ENCODE measurements around the gene GPC2. TPM values are rescaled to one million over a fixed set of nuclear protein-coding genes. Genes with fewer than 3 reads are reported as not detected.

The GPC2 gene
- total and polyA plus RNA-seq, 2 donors (not counting 3 experiments of a cell fraction or from before 2014, with no cell fraction given), result 9.2 to 17.5 TPM

- H4K20me1 ChIP-seq (replicated peaks; ENCODE audit: control insufficient read depth, extremely low read depth, insufficient read depth, low read length), result no peaks in the 10 kb centered on the region
- H3K79me2 ChIP-seq (ENCODE audit: control insufficient read depth, insufficient read depth, low read length), result no peaks in the 10 kb centered on the region
- peaks cover 0 to 7% of the 10 kb centered on the region in 2 experiments for H3K36me3 ChIP-seq (ENCODE audit: control insufficient read depth in 2 of 2, extremely low read depth in 1 of 2, insufficient read depth in 2 of 2, low read length in 2 of 2)
- H3K4me2 ChIP-seq (ENCODE audit: insufficient read depth, low read length), result no peak overlapping the region
- ChIA-PET CTCF (interaction anchor here (0.8 kb wide), 2 partner anchors 12 to 91 kb away, joined by 3 read pairs; no protein-coding TSS in a partner anchor), POLR2A (no interaction called here)
- BruUV-seq (replicated peaks), result no TSS peak
- no peaks in the 10 kb centered on the region for H3K9me1 ChIP-seq (replicated peaks; ENCODE audit: control insufficient read depth, extremely low read depth, insufficient read depth, low read length)
- no peaks in the 10 kb centered on the region for H3K4me1 ChIP-seq (ENCODE audit: control insufficient read depth, extremely low read depth, insufficient read depth, low read length)
- TF ChIP-seq FOS (IDR thresholded peaks at IDR 0.05; ENCODE audit: borderline replicate concordance, insufficient read depth, low read length), result no peak
- intact Hi-C loops (cut with micrococcal nuclease) (no loop called here), dilution Hi-C loops (cut with MboI; ENCODE audit: extremely low pct_ligation_motif_present, low sequenced_read_pairs) (no loop called here)
- H3K27ac ChIP-seq (ENCODE audit: insufficient read depth, low read depth, low read length), result no peak overlapping the region
- H3K4me3 ChIP-seq (replicated peaks in 1 of 3; ENCODE audit: insufficient read depth in 1 of 3, low read depth in 1 of 3, low read length in 3 of 3), result no peak overlapping the region
- H3K27me3 ChIP-seq (ENCODE audit: control insufficient read depth in 2 of 2, insufficient read depth in 2 of 2, low read length in 2 of 2), result no peaks in the 10 kb centered on the region
- FAIRE-seq (no peak), DNase-seq (ENCODE audit: low read depth, low spot score) (no peak)
- no peaks in the 10 kb centered on the region for H3K9me3 ChIP-seq (replicated peaks; ENCODE audit: control insufficient read depth, insufficient read depth, low read length)
- H2AFZ ChIP-seq (ENCODE audit: low read depth, low read length), result no peak overlapping the region
- no peak overlapping the region for H3K9ac ChIP-seq (replicated peaks; ENCODE audit: extremely low read depth, insufficient read depth, low read length)
Observed at GRCh38 chr7:100221767-100222444, 44.7 kb upstream of the GPC2 start.

- Histone ChIP-seq H3K27me3 (ENCODE audit: control insufficient read depth in 2 of 2, insufficient read depth in 2 of 2, low read length in 2 of 2) (no peaks in the 10 kb centered on the region), H3K4me2 (ENCODE audit: insufficient read depth, low read length) (no peak overlapping the region), H3K79me2 (ENCODE audit: control insufficient read depth, insufficient read depth, low read length) (no peaks in the 10 kb centered on the region), H3K9me3 (replicated peaks; ENCODE audit: control insufficient read depth, insufficient read depth, low read length) (no peaks in the 10 kb centered on the region), H3K36me3 (ENCODE audit: control insufficient read depth in 2 of 2, extremely low read depth in 1 of 2, insufficient read depth in 2 of 2, low read length in 2 of 2) (peaks cover 0 to 7% of the 10 kb centered on the region in 2 experiments), H3K9me1 (replicated peaks; ENCODE audit: control insufficient read depth, extremely low read depth, insufficient read depth, low read length) (no peaks in the 10 kb centered on the region), H3K27ac (ENCODE audit: insufficient read depth, low read depth, low read length) (no peak overlapping the region), H3K4me1 (ENCODE audit: control insufficient read depth, extremely low read depth, insufficient read depth, low read length) (no peaks in the 10 kb centered on the region), H4K20me1 (replicated peaks; ENCODE audit: control insufficient read depth, extremely low read depth, insufficient read depth, low read length) (no peaks in the 10 kb centered on the region), H2AFZ (ENCODE audit: low read depth, low read length) (no peak overlapping the region), H3K9ac (replicated peaks; ENCODE audit: extremely low read depth, insufficient read depth, low read length) (no peak overlapping the region), H3K4me3 (replicated peaks in 1 of 3; ENCODE audit: insufficient read depth in 1 of 3, low read depth in 1 of 3, low read length in 3 of 3) (no peak overlapping the region)
- POLR2A ChIA-PET, result no interaction called here
- BruUV-seq (replicated peaks), result no TSS peak
- CTCF ChIA-PET, result interaction anchor here (0.8 to 1.2 kb wide), 2 partner anchors 12 to 90 kb away, joined by 3 to 4 read pairs; no protein-coding TSS in a partner anchor
- TF ChIP-seq MAX (IDR thresholded peaks at IDR 0.05; ENCODE audit: insufficient read depth, insufficient read length), result no peak
- no peak for TF ChIP-seq GATA2 (IDR thresholded peaks at IDR 0.05; ENCODE audit: insufficient read depth, insufficient read length, low read depth, low read length)
- no peak for TF ChIP-seq CTCF (IDR thresholded peaks at IDR 0.05; ENCODE audit: extremely low read depth in 1 of 2, insufficient read depth in 1 of 2, low read depth in 1 of 2, low read length in 2 of 2)
- no peak for TF ChIP-seq JUN (IDR thresholded peaks at IDR 0.05; ENCODE audit: borderline replicate concordance, insufficient read depth, insufficient read length, low read depth)
- TF ChIP-seq POLR2AphosphoS5 (IDR thresholded peaks at IDR 0.05; ENCODE audit: insufficient read depth, low read depth, low read length), result no peak
- no peak for TF ChIP-seq MYC (IDR thresholded peaks at IDR 0.05; ENCODE audit: low read depth, low read length)
- TF ChIP-seq EZH2 (IDR thresholded peaks at IDR 0.05; ENCODE audit: borderline replicate concordance, low read depth, low read length, severe bottlenecking), result no peak
- no peak for TF ChIP-seq POLR2A (IDR thresholded peaks at IDR 0.05; ENCODE audit: low read depth, low read length)
- no peak for TF ChIP-seq FOS (IDR thresholded peaks at IDR 0.05; ENCODE audit: borderline replicate concordance, insufficient read depth, low read length)
- FAIRE-seq (no peak), DNase-seq (ENCODE audit: low read depth, low spot score) (no peak)
- intact Hi-C loops (cut with micrococcal nuclease), result no loop called here
- dilution Hi-C loops (cut with MboI; ENCODE audit: extremely low pct_ligation_motif_present, low sequenced_read_pairs), result no loop called here
Observed at GRCh38 chr7:100221231-100221718, 44.1 kb upstream of the GPC2 start.
